HEK293 (cell line): Measurements from ENCODE around the gene SNRNP70.
A peak's percentile ranks its signal among the peaks of the same experiment; 100 is the strongest.
"Not testable (repeated sequence)": the region's sequence is repeated elsewhere in the genome, so short reads cannot be mapped to it uniquely, and the experiment has no call there.

ENCODE experiments used
- CTCF ChIA-PET: fragments of 350-600 bp; formaldehyde crosslinking; extraction: SDS; loops from one replicate; lab custom pipeline; 2021; ENCODE audit warnings: antibody characterized with exemption; lab: Yijun Ruan, JAX
- POLR2A ChIA-PET: fragments of 300-600 bp; formaldehyde crosslinking; extraction: SDS; loops from one replicate; lab custom pipeline; 2020; ENCODE audit warnings: antibody characterized with exemption, inconsistent platforms; lab: Yijun Ruan, JAX
- H3K27ac ChIP-seq: fragments of 200-500 bp; sonication (Bioruptor generic); 2 replicates; pipeline ENCODE4 v1.5.1; 2014; ENCODE audit warnings: low read depth, low read length, control low read depth, inconsistent platforms; ENCODE audit errors: extremely low read depth
- H3K36me3 ChIP-seq, 2 experiments: fragments of 200-500 bp in 1 of 2; sonication (Bioruptor generic) in 1 of 2; 1 replicate in 1 of 2; 2 replicates in 1 of 2; pipeline ENCODE4 v1.5.1; 2014 to 2017; ENCODE audit warnings: inconsistent platforms in 2 of 2, low read length in 2 of 2; ENCODE audit not compliant: control insufficient read depth in 2 of 2, insufficient read depth in 1 of 2
- H3K4me1 ChIP-seq: fragments of 200-500 bp; sonication (Bioruptor generic); 2 replicates; pipeline ENCODE4 v1.5.1; 2014; ENCODE audit warnings: mild to moderate bottlenecking, low read length, inconsistent platforms; ENCODE audit not compliant: control insufficient read depth, insufficient read depth
- H3K4me3 ChIP-seq: 2 replicates; pipeline ENCODE4 v1.5.1; 2011; ENCODE audit warnings: low read depth, mild to moderate bottlenecking, control low read depth, low read length, moderate library complexity
- H3K9me3 ChIP-seq: fragments of 200-500 bp; sonication (Bioruptor generic); 2 replicates; pipeline ENCODE4 v1.5.1; 2014; ENCODE audit warnings: low read depth, low read length, inconsistent platforms; ENCODE audit not compliant: control insufficient read depth, insufficient read depth
- BCL11A ChIP-seq: fragments of 450-650 bp; formaldehyde crosslinking; IDR thresholded peaks from 2 replicates; pipeline ENCODE4 v1.5.1; 2016; ENCODE audit warnings: low read depth, missing biosample characterization, missing genetic modification characterization
- GLIS2 ChIP-seq: fragments of 450-650 bp; formaldehyde crosslinking; IDR thresholded peaks from 2 replicates; pipeline ENCODE4 v1.5.1; 2016; ENCODE audit warnings: missing biosample characterization, missing genetic modification characterization
- KLF10 ChIP-seq: fragments of 450-650 bp; IDR thresholded peaks from 2 replicates; pipeline ENCODE4 v1.5.1; 2018; ENCODE audit warnings: missing biosample characterization, mild to moderate bottlenecking, missing genetic modification characterization
- KLF16 ChIP-seq: fragments of 450-650 bp; formaldehyde crosslinking; IDR thresholded peaks from 2 replicates; pipeline ENCODE4 v1.5.1; 2017; ENCODE audit warnings: missing biosample characterization, missing genetic modification characterization
- SP3 ChIP-seq: fragments of 450-650 bp; formaldehyde crosslinking; IDR thresholded peaks from 2 replicates; pipeline ENCODE4 v1.5.1; 2016; ENCODE audit warnings: missing biosample characterization, missing genetic modification characterization
- YY2 ChIP-seq: fragments of 450-650 bp; formaldehyde crosslinking; IDR thresholded peaks from 2 replicates; pipeline ENCODE4 v1.5.1; 2016; ENCODE audit warnings: missing biosample characterization, missing genetic modification characterization
- ZBTB17 ChIP-seq: fragments of 450-650 bp; formaldehyde crosslinking; IDR thresholded peaks from 2 replicates; pipeline ENCODE4 v1.5.1; 2016; ENCODE audit warnings: missing biosample characterization, missing genetic modification characterization
- ZNF184 ChIP-seq: fragments of 450-650 bp; IDR thresholded peaks from 2 replicates; pipeline ENCODE4 v1.5.1; 2018; ENCODE audit warnings: missing biosample characterization, mild to moderate bottlenecking, missing genetic modification characterization
- ZNF202 ChIP-seq: fragments of 450-650 bp; formaldehyde crosslinking; IDR thresholded peaks from 2 replicates; pipeline ENCODE4 v1.5.1; 2016; ENCODE audit warnings: missing biosample characterization, missing genetic modification characterization, borderline replicate concordance
- ZNF221 ChIP-seq: fragments of 450-650 bp; formaldehyde crosslinking; IDR thresholded peaks from 2 replicates; pipeline ENCODE4 v1.5.1; 2017; ENCODE audit warnings: missing biosample characterization, missing genetic modification characterization, borderline replicate concordance
- ZNF223 ChIP-seq: fragments of 450-650 bp; formaldehyde crosslinking; IDR thresholded peaks from 2 replicates; pipeline ENCODE4 v1.5.1; 2016; ENCODE audit warnings: missing biosample characterization, missing genetic modification characterization
- ZNF248 ChIP-seq: fragments of 450-650 bp; formaldehyde crosslinking; IDR thresholded peaks from 2 replicates; pipeline ENCODE4 v1.5.1; 2017; ENCODE audit warnings: missing biosample characterization, missing genetic modification characterization
- ZNF274 ChIP-seq, 2 experiments: fragments of 200-500 bp in 1 of 2; fragments of 450-650 bp in 1 of 2; sonication (Bioruptor generic) in 1 of 2; formaldehyde crosslinking in 1 of 2; IDR thresholded peaks; 2 replicates each; pipeline versions ENCODE4 v1.5.1 to v1.6.1; 2014 to 2016; ENCODE audit warnings: borderline replicate concordance in 1 of 2, inconsistent platforms in 1 of 2, low read length in 1 of 2, missing biosample characterization in 1 of 2, missing genetic modification characterization in 1 of 2
- ZNF350 ChIP-seq: fragments of 450-650 bp; formaldehyde crosslinking; IDR thresholded peaks from 2 replicates; pipeline ENCODE4 v1.5.0; 2017; ENCODE audit warnings: missing biosample characterization, mild to moderate bottlenecking, missing genetic modification characterization
- ZNF433 ChIP-seq: fragments of 450-650 bp; formaldehyde crosslinking; IDR thresholded peaks from 2 replicates; pipeline ENCODE4 v1.5.1; 2016; ENCODE audit warnings: missing biosample characterization, missing genetic modification characterization, low read depth
- ZNF473 ChIP-seq: fragments of 450-650 bp; formaldehyde crosslinking; IDR thresholded peaks from 2 replicates; pipeline ENCODE4 v1.5.1; 2017; ENCODE audit warnings: missing biosample characterization, missing genetic modification characterization
- ZNF561 ChIP-seq: fragments of 450-650 bp; IDR thresholded peaks from 2 replicates; pipeline ENCODE4 v1.5.1; 2018; ENCODE audit warnings: missing biosample characterization, missing genetic modification characterization, borderline replicate concordance
- ZNF596 ChIP-seq: fragments of 450-650 bp; IDR thresholded peaks from 2 replicates; pipeline ENCODE4 v1.5.0; 2018; ENCODE audit warnings: missing biosample characterization, mild to moderate bottlenecking, missing genetic modification characterization, moderate library complexity
- ZNF670 ChIP-seq: fragments of 450-650 bp; formaldehyde crosslinking; IDR thresholded peaks from 2 replicates; pipeline ENCODE4 v1.5.1; 2016; ENCODE audit warnings: missing biosample characterization, missing genetic modification characterization, low read depth
- ZNF707 ChIP-seq: fragments of 450-650 bp; formaldehyde crosslinking; IDR thresholded peaks from 2 replicates; pipeline ENCODE4 v1.5.1; 2016; ENCODE audit warnings: missing biosample characterization, missing genetic modification characterization
- TF ChIP-seq, protein P1 (sequence below): fragments of 450-650 bp; formaldehyde crosslinking; IDR thresholded peaks from 2 replicates; pipeline ENCODE4 v1.5.1; 2016; ENCODE audit warnings: missing biosample characterization, missing genetic modification characterization
- TF ChIP-seq, protein P2 (sequence below): fragments of 450-650 bp; formaldehyde crosslinking; IDR thresholded peaks from 2 replicates; pipeline ENCODE4 v1.5.1; 2016; ENCODE audit warnings: missing biosample characterization, missing genetic modification characterization
- TF ChIP-seq, protein P3 (sequence below): fragments of 450-650 bp; formaldehyde crosslinking; IDR thresholded peaks from 2 replicates; pipeline ENCODE4 v1.5.0; 2017; ENCODE audit warnings: missing biosample characterization, missing genetic modification characterization, borderline replicate concordance
- TF ChIP-seq, protein P4 (sequence below): sonication (generic); formaldehyde crosslinking; IDR thresholded peaks from 2 replicates; pipeline ENCODE4 v1.8.1; 2022; ENCODE audit warnings: mild to moderate bottlenecking, moderate library complexity, missing genetic modification reagents
- TF ChIP-seq, protein P5 (sequence below): fragments of 450-650 bp; formaldehyde crosslinking; conservative IDR thresholded peaks from 2 replicates; pipeline ENCODE4 v1.5.1; 2016; ENCODE audit warnings: low read depth, missing biosample characterization, missing genetic modification characterization

SNRNP70 gene

DNA sequence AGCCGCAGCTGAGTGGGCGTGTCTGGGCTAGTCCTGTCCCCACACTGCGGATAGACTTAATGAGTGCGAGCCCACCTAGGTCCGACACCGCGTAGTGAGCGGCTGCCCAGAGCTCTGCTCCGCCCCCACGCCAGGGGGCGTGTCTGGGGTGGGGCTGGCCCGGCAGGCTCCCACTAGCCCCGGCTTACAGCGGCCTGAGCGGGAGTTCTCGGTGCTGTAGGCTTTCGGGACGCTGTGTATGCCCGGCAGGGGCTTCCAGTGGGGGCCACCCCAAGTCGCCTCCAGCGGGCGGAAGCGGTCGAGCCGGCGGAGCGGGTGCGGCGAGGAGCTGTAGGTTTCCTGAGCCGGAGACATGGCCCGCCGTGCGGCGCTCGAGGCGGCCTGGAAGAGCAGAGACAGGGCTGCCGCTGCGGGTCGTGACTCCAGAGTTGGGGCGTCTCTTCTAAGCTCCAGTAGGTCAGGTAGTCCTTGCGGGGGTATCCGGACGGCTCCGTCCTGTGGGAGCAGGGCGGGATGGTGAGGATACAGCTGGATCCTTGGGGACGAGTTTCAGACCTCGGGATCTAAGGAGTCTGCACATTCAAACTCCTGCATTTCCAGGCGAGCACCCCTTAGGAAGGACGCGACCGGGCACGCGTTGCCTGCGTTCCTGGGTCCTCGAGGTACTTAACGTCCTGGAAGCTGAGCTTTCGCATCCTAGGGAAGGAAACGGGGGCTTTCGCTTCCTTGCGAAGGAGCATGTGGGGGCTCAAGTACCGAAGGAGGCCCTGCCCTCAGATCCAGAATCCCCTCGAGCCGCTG lies 28.9 kb upstream of the SNRNP70 start (continued):
- TF ChIP-seq ZNF433 (tag by site-specific recombination), result no peak
- peak; percentile 96 for TF ChIP-seq GLIS2
- TF ChIP-seq, protein P1, sequence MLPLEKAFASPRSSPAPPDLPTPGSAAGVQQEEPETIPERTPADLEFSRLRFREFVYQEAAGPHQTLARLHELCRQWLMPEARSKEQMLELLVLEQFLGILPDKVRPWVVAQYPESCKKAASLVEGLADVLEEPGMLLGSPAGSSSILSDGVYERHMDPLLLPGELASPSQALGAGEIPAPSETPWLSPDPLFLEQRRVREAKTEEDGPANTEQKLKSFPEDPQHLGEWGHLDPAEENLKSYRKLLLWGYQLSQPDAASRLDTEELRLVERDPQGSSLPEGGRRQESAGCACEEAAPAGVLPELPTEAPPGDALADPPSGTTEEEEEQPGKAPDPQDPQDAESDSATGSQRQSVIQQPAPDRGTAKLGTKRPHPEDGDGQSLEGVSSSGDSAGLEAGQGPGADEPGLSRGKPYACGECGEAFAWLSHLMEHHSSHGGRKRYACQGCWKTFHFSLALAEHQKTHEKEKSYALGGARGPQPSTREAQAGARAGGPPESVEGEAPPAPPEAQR (tag by site-specific recombination), result no peak
- TF ChIP-seq ZNF202 (tag by site-specific recombination), result no peak
- no peak for TF ChIP-seq ZNF670 (tag by site-specific recombination)
- TF ChIP-seq KLF10, result peak; percentile 98
- TF ChIP-seq ZNF596, result no peak
- TF ChIP-seq ZNF184, result no peak
- 0 out of 2 replicates have a peak, but pooled peaks have one; percentile 49 for TF ChIP-seq BCL11A (tag by site-specific recombination)
- peak; percentile 22; the same call in 1 of the 2 replicates for TF ChIP-seq ZNF561 (tag by site-specific recombination)
- TF ChIP-seq ZNF221 (tag by site-specific recombination), result no peak
- no peak for TF ChIP-seq ZNF473 (tag by site-specific recombination)
- TF ChIP-seq SP3 (tag by site-specific recombination), result peak; percentile 96
- TF ChIP-seq ZNF274 (IDR thresholded peaks at IDR 0.05; ENCODE audit: low read length), result no peak
- no peak for TF ChIP-seq ZNF274 (tag by site-specific recombination; IDR thresholded peaks at IDR 0.05; ENCODE audit: borderline replicate concordance)
- TF ChIP-seq ZNF223 (tag by site-specific recombination), result no peak
- TF ChIP-seq KLF16 (tag by site-specific recombination), result peak; percentile 82; the same call in 1 of the 2 replicates
- TF ChIP-seq, protein P2, sequence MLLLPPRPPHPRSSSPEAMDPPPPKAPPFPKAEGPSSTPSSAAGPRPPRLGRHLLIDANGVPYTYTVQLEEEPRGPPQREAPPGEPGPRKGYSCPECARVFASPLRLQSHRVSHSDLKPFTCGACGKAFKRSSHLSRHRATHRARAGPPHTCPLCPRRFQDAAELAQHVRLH (tag by site-specific recombination), result no peak
- TF ChIP-seq, protein P3, sequence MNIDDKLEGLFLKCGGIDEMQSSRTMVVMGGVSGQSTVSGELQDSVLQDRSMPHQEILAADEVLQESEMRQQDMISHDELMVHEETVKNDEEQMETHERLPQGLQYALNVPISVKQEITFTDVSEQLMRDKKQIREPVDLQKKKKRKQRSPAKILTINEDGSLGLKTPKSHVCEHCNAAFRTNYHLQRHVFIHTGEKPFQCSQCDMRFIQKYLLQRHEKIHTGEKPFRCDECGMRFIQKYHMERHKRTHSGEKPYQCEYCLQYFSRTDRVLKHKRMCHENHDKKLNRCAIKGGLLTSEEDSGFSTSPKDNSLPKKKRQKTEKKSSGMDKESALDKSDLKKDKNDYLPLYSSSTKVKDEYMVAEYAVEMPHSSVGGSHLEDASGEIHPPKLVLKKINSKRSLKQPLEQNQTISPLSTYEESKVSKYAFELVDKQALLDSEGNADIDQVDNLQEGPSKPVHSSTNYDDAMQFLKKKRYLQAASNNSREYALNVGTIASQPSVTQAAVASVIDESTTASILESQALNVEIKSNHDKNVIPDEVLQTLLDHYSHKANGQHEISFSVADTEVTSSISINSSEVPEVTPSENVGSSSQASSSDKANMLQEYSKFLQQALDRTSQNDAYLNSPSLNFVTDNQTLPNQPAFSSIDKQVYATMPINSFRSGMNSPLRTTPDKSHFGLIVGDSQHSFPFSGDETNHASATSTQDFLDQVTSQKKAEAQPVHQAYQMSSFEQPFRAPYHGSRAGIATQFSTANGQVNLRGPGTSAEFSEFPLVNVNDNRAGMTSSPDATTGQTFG (tag by site-specific recombination), result no peak
- TF ChIP-seq ZBTB17 (tag by site-specific recombination), result peak; percentile 51
- TF ChIP-seq ZNF248 (tag by site-specific recombination), result no peak
- no peak for TF ChIP-seq YY2 (tag by site-specific recombination)
- TF ChIP-seq, protein P4, sequence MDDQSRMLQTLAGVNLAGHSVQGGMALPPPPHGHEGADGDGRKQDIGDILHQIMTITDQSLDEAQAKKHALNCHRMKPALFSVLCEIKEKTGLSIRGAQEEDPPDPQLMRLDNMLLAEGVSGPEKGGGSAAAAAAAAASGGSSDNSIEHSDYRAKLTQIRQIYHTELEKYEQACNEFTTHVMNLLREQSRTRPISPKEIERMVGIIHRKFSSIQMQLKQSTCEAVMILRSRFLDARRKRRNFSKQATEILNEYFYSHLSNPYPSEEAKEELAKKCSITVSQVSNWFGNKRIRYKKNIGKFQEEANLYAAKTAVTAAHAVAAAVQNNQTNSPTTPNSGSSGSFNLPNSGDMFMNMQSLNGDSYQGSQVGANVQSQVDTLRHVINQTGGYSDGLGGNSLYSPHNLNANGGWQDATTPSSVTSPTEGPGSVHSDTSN, result no peak
- TF ChIP-seq ZNF350 (tag by site-specific recombination), result no peak
- TF ChIP-seq, protein P5, sequence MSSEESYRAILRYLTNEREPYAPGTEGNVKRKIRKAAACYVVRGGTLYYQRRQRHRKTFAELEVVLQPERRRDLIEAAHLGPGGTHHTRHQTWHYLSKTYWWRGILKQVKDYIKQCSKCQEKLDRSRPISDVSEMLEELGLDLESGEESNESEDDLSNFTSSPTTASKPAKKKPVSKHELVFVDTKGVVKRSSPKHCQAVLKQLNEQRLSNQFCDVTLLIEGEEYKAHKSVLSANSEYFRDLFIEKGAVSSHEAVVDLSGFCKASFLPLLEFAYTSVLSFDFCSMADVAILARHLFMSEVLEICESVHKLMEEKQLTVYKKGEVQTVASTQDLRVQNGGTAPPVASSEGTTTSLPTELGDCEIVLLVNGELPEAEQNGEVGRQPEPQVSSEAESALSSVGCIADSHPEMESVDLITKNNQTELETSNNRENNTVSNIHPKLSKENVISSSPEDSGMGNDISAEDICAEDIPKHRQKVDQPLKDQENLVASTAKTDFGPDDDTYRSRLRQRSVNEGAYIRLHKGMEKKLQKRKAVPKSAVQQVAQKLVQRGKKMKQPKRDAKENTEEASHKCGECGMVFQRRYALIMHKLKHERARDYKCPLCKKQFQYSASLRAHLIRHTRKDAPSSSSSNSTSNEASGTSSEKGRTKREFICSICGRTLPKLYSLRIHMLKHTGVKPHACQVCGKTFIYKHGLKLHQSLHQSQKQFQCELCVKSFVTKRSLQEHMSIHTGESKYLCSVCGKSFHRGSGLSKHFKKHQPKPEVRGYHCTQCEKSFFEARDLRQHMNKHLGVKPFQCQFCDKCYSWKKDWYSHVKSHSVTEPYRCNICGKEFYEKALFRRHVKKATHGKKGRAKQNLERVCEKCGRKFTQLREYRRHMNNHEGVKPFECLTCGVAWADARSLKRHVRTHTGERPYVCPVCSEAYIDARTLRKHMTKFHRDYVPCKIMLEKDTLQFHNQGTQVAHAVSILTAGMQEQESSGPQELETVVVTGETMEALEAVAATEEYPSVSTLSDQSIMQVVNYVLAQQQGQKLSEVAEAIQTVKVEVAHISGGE, result peak; percentile 32; the same call in 1 of the 2 replicates
- no peak for TF ChIP-seq ZNF707

DNA sequence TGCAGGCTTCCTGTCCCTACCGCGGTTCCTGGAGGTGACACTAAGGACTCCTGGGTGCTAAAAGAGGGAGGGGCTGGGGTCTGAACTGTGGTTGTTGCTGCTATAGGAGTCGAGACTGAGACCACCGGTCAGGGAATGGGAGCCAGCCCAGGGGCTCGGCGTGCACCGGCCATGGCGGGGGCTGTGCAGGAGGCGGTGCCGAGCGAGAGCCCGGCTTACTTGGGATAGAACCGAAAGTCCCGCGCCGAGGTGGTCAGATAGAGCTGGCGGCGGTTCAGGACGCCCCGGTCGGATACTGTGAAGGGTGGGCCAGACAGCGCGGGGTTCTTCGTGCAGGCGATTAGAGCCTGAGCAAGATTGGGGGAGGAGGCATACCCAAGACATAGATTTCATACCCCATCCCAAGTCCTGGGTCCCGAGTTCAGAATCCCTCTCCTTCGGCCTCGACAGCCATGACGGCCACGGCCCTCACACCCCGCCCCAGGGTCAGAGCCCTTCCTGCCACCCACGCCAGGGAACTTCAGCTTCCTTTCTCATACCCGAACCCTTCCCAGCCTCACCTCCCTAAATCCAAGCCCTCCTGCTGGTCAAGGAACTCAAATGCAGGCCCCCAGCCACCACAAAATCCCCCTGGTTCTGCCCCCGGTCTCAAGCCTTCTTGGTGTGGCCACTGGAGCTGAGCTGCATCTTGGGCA lies 28.2 kb upstream of the SNRNP70 start:
- not testable (repeated sequence) for H3K36me3 ChIP-seq, H3K4me1 ChIP-seq, H3K9me3 ChIP-seq, H3K27ac ChIP-seq
- ChIA-PET CTCF (interaction anchor here (0.6 to 2.2 kb wide), 5 partner anchors 17 to 57 kb away, joined by 3 to 17 read pairs (median 4); no protein-coding TSS in a partner anchor), POLR2A (interaction anchor here (1.2 to 1.6 kb wide), 3 partner anchors 8 to 64 kb away, joined by 3 to 9 read pairs (median 8); partner anchors contain the start of genes GYS1, NTF4 and RUVBL2)
- H3K4me3 ChIP-seq, result peak overlapping the region; percentile 44; the same call in 1 of the 2 replicates
